HG02571 (cell line): ENCODE results near the gene FREM1.

Source experiments
- ATAC-seq: cut with Tn5 transposase; IDR thresholded peaks from one replicate; pipeline ENCODE4 v1.9.1; 2021; ENCODE audit warnings: mild to moderate bottlenecking, moderate library complexity; ENCODE audit not compliant: unreplicated experiment

FREM1 gene

GRCh38 chr9:14909601-14909960 is 647 bp downstream of the FREM1 start:
- ATAC-seq = no peak

GRCh38 chr9:14909181-14909580 is 1.0 kb downstream of the FREM1 start:
- ATAC-seq = no peak

- no peak for ATAC-seq
Observed at GRCh38 chr9:14908295-14909180, 1.7 kb downstream of the FREM1 start.

- no peak for ATAC-seq
Observed at GRCh38 chr9:14907696-14908095, 2.5 kb downstream of the FREM1 start.

GRCh38 chr9:14907360-14907685 is 2.9 kb downstream of the FREM1 start:
- no peak for ATAC-seq

GRCh38 chr9:14906644-14907359 is 3.4 kb downstream of the FREM1 start:
- ATAC-seq = no peak

GRCh38 chr9:14906000-14906399 is 4.2 kb downstream of the FREM1 start:
- no peak for ATAC-seq

- no peak for ATAC-seq
Observed at GRCh38 chr9:14903040-14903439, 7.2 kb downstream of the FREM1 start.

GRCh38 chr9:14902561-14902960 is 7.7 kb downstream of the FREM1 start:
- no peak for ATAC-seq

GRCh38 chr9:14899815-14900193 is 10.4 kb downstream of the FREM1 start:
- ATAC-seq = no peak

GRCh38 chr9:14899042-14899814 is 11.0 kb downstream of the FREM1 start:
- no peak for ATAC-seq

- no peak for ATAC-seq
Observed at GRCh38 chr9:14895806-14896205, 14.4 kb downstream of the FREM1 start.

GRCh38 chr9:14893280-14893679 is 16.9 kb downstream of the FREM1 start:
- no peak for ATAC-seq

- no peak for ATAC-seq
Observed at GRCh38 chr9:14891332-14891731, 18.9 kb downstream of the FREM1 start.

- ATAC-seq = no peak
Observed at GRCh38 chr9:14889451-14889850, 20.8 kb downstream of the FREM1 start.

GRCh38 chr9:14888875-14889274 is 21.4 kb downstream of the FREM1 start:
- ATAC-seq = no peak

- no peak for ATAC-seq
Observed at GRCh38 chr9:14888272-14888671, 22.0 kb downstream of the FREM1 start.

GRCh38 chr9:14887149-14887548 is 23.1 kb downstream of the FREM1 start:
- no peak for ATAC-seq

GRCh38 chr9:14883310-14883944 is 26.8 kb downstream of the FREM1 start:
- ATAC-seq = no peak

GRCh38 chr9:14882090-14882489 is 28.1 kb downstream of the FREM1 start:
- no peak for ATAC-seq

- no peak for ATAC-seq
Observed at GRCh38 chr9:14881006-14881405, 29.2 kb downstream of the FREM1 start.
